Inferior parietal cortex (tissue), 1 donor: ENCODE data around the gene MS4A18.

ENCODE experiments used
- DNase-seq: peaks from one replicate; pipeline ENCODE4 v3.0.0-alpha.2; 2016; ENCODE audit errors: extremely low spot score

The MS4A18 gene

DNA sequence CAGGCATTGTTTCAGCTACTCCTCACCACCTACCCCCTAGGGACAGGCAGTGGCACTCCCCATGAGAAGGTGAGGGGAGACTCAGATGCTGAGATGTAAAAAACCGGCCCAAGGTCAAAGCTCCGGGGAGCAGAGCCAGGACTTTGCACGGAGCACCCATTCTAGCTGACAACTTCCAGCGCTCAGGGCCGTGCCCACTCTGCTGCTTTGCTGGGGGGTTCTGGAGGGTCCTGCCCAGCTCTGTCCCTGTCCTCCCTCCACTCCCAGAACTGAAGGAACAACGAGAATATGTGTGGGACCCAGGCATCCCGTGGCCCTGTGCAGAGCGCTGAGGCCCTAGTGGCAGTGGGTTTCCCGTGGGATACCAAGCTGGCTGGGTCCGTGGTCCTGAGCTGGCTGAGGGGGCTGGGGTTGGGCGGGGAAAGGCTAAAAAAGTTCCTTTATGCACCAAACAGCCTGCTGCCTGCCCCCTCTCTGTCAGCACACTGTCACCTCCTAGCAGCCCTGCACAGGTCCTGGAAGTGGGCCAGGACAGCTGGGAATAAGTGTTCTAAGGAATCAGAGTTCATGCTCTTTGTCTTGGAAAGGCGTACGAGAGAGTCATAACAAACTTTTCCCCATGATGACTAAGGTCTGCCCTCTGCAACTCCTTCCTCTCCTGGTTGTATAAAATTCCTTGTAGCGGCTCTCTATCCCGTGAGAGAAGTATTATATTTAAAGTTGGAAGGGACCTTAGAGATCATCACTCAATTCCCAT lies 62.5 kb downstream of the MS4A18 start:
- DNase-seq = no peak

DNA sequence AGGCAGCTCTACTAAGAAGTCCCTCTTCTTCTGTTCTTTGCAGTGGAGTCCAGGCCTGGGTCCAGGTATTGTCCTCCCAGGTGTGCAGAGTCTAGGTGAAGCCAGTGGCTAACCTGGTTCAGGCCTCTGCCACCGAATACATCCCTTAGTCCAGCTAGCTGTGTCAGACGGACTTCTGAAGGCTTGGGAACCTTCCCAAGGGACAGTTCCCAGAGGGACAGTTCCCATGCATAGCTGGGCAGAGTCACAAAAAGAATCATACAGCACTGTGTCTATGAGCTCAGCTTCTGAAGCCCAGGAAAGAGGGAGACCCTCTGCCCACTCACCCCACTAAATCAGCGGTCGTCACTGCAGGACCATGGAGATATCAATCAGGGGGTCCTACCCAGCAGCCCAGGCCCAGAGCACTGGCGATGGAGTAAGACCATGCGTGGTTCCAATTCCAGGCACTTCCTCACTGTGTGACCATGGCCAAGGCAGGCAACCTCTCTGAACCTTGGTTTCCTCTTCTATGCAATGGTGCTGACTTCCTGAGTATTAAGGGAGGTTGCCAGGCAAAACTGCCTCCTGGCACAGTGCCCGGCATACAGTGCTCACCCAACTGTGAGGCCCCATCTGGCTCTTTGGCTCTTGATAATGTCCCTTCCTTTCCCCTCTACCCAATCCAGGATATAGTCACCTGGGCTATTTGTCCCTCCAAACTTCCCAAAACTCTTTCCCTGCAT lies 64.0 kb downstream of the MS4A18 start:
- DNase-seq = no peak

DNA sequence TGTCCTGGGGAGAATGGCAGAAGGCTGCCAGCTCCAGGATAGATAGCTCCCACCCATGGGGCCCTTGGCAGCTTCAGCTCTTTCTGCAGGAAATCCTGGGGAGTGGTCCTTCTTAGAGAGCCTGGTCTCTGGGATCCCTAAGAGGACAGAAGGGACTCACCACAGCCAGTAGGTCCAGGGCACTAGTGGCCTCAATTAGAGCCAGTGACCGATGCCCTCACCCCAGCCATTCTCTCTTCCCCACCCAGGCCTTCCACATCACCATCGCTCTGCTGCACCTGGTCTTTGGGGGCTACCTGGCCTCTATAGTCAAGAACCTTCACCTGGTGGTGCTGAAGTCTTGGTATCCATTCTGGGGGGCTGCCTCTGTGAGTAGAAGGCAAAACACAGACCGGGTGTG lies 66.2 kb downstream of the MS4A18 start:
- DNase-seq = no peak

DNA sequence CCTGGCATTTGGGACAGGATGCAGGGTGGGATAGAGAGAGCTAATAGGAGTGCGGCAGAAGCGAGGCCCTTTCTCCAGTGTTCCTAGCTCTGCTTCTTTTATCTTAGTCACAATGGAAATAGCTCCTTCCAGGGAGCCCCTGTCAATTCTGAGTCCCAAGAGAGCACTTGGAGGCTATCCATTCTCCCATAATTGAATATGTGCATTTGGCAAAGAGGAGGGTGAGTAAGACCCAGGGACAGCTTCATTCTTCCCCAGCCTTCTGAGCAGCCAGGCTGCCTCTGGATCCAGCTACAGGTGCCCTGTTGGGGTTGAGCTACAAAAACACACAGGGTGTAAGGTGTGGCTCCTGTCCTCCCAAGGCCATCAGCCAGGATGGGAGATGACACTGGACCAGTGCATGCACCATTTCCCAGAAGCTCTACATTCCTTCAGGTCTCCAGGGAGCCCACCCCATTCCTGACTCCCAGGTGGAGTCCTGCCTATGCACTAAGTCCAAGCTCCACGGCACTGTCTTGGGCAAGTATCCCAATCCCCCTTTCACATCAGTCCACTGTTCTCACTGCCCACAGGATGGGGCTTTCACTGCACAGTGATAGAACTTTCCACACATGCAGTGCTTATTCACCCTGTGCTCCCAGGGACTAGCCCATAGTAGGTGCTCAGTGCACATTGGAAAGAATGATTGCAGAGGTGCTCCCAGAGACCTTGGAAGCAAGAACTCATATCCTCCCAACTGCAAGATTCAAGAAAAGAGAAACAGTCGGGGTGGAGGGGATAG lies 66.8 kb downstream of the MS4A18 start:
- no peak for DNase-seq

DNA sequence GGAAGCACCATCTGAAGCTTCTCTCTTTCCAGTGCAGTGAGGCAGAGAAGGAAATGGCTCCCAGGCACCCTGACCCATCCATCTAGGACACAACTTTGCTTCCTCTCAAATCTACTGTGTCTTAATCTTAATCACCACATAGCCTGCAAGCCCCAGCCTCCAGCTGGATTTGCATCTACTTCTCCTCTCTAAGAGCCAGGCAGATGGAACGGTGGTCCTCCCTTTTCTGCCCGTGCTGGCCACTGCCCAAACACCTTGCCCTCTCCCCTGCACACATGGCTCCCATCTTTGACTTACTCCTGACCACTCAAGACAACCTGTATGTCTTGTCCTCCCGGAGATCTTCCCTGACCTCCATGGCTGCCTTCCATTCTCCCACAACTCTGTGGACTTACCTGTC lies 68.0 kb downstream of the MS4A18 start:
- no peak for DNase-seq
